GM23338 (cell line): Measurements from ENCODE around the gene SETDB2. TPM values are rescaled to one million over a fixed set of nuclear protein-coding genes. Genes with fewer than 3 reads are reported as not detected.

Source experiments
- ATAC-seq: fragments of 200-7000 bp; cut with Tn5 transposase; 3 replicates; pipeline ENCODE4 v1.9.1; 2020
- DNase-seq: peaks from one replicate; pipeline ENCODE4 v3.0.0-alpha.2; 2015; ENCODE audit warnings: low spot score
- H2AFZ ChIP-seq: fragments of 200-600 bp; sonication (generic); 2 replicates; pipeline ENCODE4 v1.8.0; 2016; ENCODE audit warnings: antibody characterized with exemption, mild to moderate bottlenecking, moderate library complexity
- H3F3A ChIP-seq: fragments of 200-600 bp; sonication (generic); replicated peaks from 2 replicates; pipeline ENCODE4 v1.8.0; 2017; ENCODE audit warnings: antibody characterized with exemption, mixed run types, low read depth
- H3K27ac ChIP-seq: fragments of 200-600 bp; sonication (generic); 2 replicates; pipeline ENCODE4 v1.6.1; 2016; ENCODE audit warnings: low read depth
- H3K27me3 ChIP-seq: fragments of 200-600 bp; sonication (generic); 2 replicates; pipeline ENCODE4 v1.8.0; 2016; ENCODE audit warnings: mild to moderate bottlenecking, mixed run types, moderate library complexity; ENCODE audit not compliant: insufficient read depth
- H3K36me3 ChIP-seq: fragments of 200-600 bp; sonication (generic); 2 replicates; pipeline ENCODE4 v1.8.0; 2016; ENCODE audit warnings: mild to moderate bottlenecking; ENCODE audit not compliant: insufficient read depth
- H3K4me1 ChIP-seq: fragments of 200-600 bp; sonication (generic); 2 replicates; pipeline ENCODE4 v1.8.0; 2016; ENCODE audit warnings: mild to moderate bottlenecking, moderate library complexity; ENCODE audit not compliant: insufficient read depth
- H3K4me2 ChIP-seq: fragments of 200-600 bp; sonication (generic); 2 replicates; pipeline ENCODE4 v1.7.1; 2017; ENCODE audit warnings: mixed run types
- H3K4me3 ChIP-seq: fragments of 200-600 bp; sonication (generic); 2 replicates; pipeline ENCODE4 v1.6.1; 2016; ENCODE audit warnings: mixed run types
- H3K79me2 ChIP-seq: fragments of 200-600 bp; sonication (generic); replicated peaks from 2 replicates; pipeline ENCODE4 v1.8.0; 2017; ENCODE audit warnings: mild to moderate bottlenecking; ENCODE audit not compliant: insufficient read depth
- H3K9me2 ChIP-seq: fragments of 200-600 bp; sonication (generic); 2 replicates; pipeline ENCODE4 v1.8.0; 2017; ENCODE audit not compliant: insufficient read depth
- H4K20me1 ChIP-seq: fragments of 200-600 bp; sonication (generic); replicated peaks from 2 replicates; pipeline ENCODE4 v1.8.0; 2017; ENCODE audit warnings: mild to moderate bottlenecking; ENCODE audit not compliant: insufficient read depth
- H3K27ac Mint-ChIP-seq: 2 replicates; pipeline ENCODE4 v1.8.0; 2020; ENCODE audit warnings: inconsistent platforms, mild to moderate bottlenecking, moderate library complexity, mixed read lengths
- H3K27me3 Mint-ChIP-seq: 3 replicates; pipeline ENCODE4 v1.8.0; 2022; ENCODE audit warnings: low read depth, mild to moderate bottlenecking, moderate library complexity, mixed read lengths, inconsistent platforms; ENCODE audit not compliant: insufficient read depth, poor library complexity
- H3K36me3 Mint-ChIP-seq: 3 replicates; pipeline ENCODE4 v1.8.0; 2021; ENCODE audit warnings: low read depth, mild to moderate bottlenecking, inconsistent platforms, moderate library complexity, mixed read lengths
- H3K4me1 Mint-ChIP-seq: 3 replicates; pipeline ENCODE4 v1.8.0; 2020; ENCODE audit warnings: mild to moderate bottlenecking, inconsistent platforms, mixed read lengths
- H3K4me3 Mint-ChIP-seq: 3 replicates; pipeline ENCODE4 v1.8.0; 2021; ENCODE audit warnings: moderate library complexity, mild to moderate bottlenecking, inconsistent platforms, mixed read lengths
- H3K9me3 Mint-ChIP-seq: 3 replicates; pipeline ENCODE4 v1.8.0; 2020; ENCODE audit warnings: moderate library complexity, mild to moderate bottlenecking, inconsistent platforms, mixed read lengths
- CREB1 ChIP-seq: fragments of 250-450 bp; sonication (Bioruptor Pico); IDR thresholded peaks from 2 replicates; pipeline ENCODE4 v1.5.0; 2020; ENCODE audit warnings: low read depth, mild to moderate bottlenecking, moderate library complexity
- CTCF ChIP-seq, 2 experiments: fragments of 200-600 bp in 1 of 2; sonication (generic) in 1 of 2; conservative IDR thresholded peaks; 2 replicates each; pipeline versions ENCODE4 v1.5.1 to v1.6.1; 2016 to 2017; ENCODE audit warnings: antibody characterized with exemption in 2 of 2, low read depth in 2 of 2, mild to moderate bottlenecking in 2 of 2, moderate library complexity in 1 of 2
- ETS1 ChIP-seq: IDR thresholded peaks from 2 replicates; pipeline ENCODE4 v1.6.1; 2016; ENCODE audit warnings: antibody characterized with exemption
- EZH2 ChIP-seq: fragments of 200-600 bp; sonication (generic); IDR thresholded peaks from one replicate; pipeline ENCODE4 v1.8.0; 2017; ENCODE audit warnings: antibody characterized with exemption, mild to moderate bottlenecking, low read depth; ENCODE audit not compliant: unreplicated experiment
- EZH2phosphoT487 ChIP-seq: fragments of 200-600 bp; sonication (generic); IDR thresholded peaks from one replicate; pipeline ENCODE4 v1.8.1; 2018; ENCODE audit warnings: antibody characterized with exemption; ENCODE audit not compliant: unreplicated experiment
- JUNB ChIP-seq: IDR thresholded peaks from one replicate; pipeline ENCODE4 v1.6.1; 2016; ENCODE audit warnings: antibody characterized with exemption; ENCODE audit not compliant: unreplicated experiment
- NANOG ChIP-seq: IDR thresholded peaks from 2 replicates; pipeline ENCODE4 v1.6.1; 2016; ENCODE audit warnings: antibody characterized with exemption, borderline replicate concordance
- POLR2AphosphoS5 ChIP-seq: IDR thresholded peaks from 2 replicates; pipeline ENCODE4 v1.6.1; 2016; ENCODE audit warnings: antibody characterized with exemption, low read depth
- STAT1 ChIP-seq: IDR thresholded peaks from one replicate; pipeline ENCODE4 v1.6.1; 2016; ENCODE audit warnings: antibody characterized with exemption; ENCODE audit not compliant: unreplicated experiment
- ZNF114 ChIP-seq: fragments of 250-450 bp; sonication (Bioruptor Pico); IDR thresholded peaks from 2 replicates; pipeline ENCODE4 v1.5.0; 2020; ENCODE audit warnings: mild to moderate bottlenecking, moderate library complexity
- ZNF331 ChIP-seq: fragments of 250-450 bp; sonication (Bioruptor Pico); IDR thresholded peaks from 2 replicates; pipeline ENCODE4 v1.5.0; 2020; ENCODE audit warnings: low read depth, mild to moderate bottlenecking, moderate library complexity
- ZNF462 ChIP-seq: fragments of 250-450 bp; sonication (Bioruptor Pico); IDR thresholded peaks from 2 replicates; pipeline ENCODE4 v1.5.0; 2020; ENCODE audit warnings: mild to moderate bottlenecking, moderate library complexity
- polyA plus RNA-seq: library from polyadenylated mRNA; unstranded; fragments of >200 nt; fragmentation: Nextera tagmentation; extraction: Ambion mirVana; gene quantifications from 2 replicates; pipeline ENCODE4 v1.2.1, GENCODE V29; 2016
- total RNA-seq: library from RNA; depleted of rRNA; stranded (reverse); fragments of >200 nt; shearing (Covaris generic); gene quantifications from 2 replicates; pipeline ENCODE4 v1.2.3, GENCODE V29; 2014

Gene SETDB2
- total and polyA plus RNA-seq, 2 experiments from 2014 or later = 4.6 to 5.8 TPM

- TF ChIP-seq EZH2 = no peak
- no peak for TF ChIP-seq CREB1
- no peak for TF ChIP-seq JUNB
- TF ChIP-seq NANOG = no peak
- TF ChIP-seq ZNF114 (CRISPR knock-in tag) = no peak
- TF ChIP-seq CTCF (conservative IDR thresholded peaks at IDR 0.05; ENCODE audit: low read depth in 2 of 2) = no peak
- TF ChIP-seq STAT1 = no peak
- no peak for TF ChIP-seq ETS1
- no peak for TF ChIP-seq POLR2AphosphoS5
Measured at GRCh38 chr13:49456156-49456555, 12.1 kb downstream of the SETDB2 start (continued).

GRCh38 chr13:49457221-49457620, 13.1 kb downstream of the SETDB2 start:
- Mint-ChIP-seq H3K27ac (no peak overlapping the region), H3K4me1 (peaks cover 3% of the 10 kb centered on the region; the same call in 2 of the 3 replicates), H3K36me3 (peaks cover 16% of the 10 kb centered on the region), H3K27me3 (no peaks in the 10 kb centered on the region), H3K9me3 (peaks cover 7% of the 10 kb centered on the region; the same call in 2 of the 3 replicates), H3K4me3 (no peak overlapping the region)
- Histone ChIP-seq H3K27ac (no peak overlapping the region), H3K4me1 (no peaks in the 10 kb centered on the region), H3K4me3 (no peak overlapping the region), H2AFZ (no peak overlapping the region), H3K27me3 (no peaks in the 10 kb centered on the region), H3K4me2 (no peak overlapping the region), H3K36me3 (peaks cover 4% of the 10 kb centered on the region; the same call in 1 of the 2 replicates), H3K79me2 (no peaks in the 10 kb centered on the region), H3F3A (no peaks in the 10 kb centered on the region), H4K20me1 (no peaks in the 10 kb centered on the region), H3K9me2 (no peaks in the 10 kb centered on the region)
- no peak for DNase-seq
- no peak for ATAC-seq
- no peak for TF ChIP-seq JUNB
- no peak for TF ChIP-seq POLR2AphosphoS5
- no peak for TF ChIP-seq NANOG
- TF ChIP-seq CREB1 = no peak
- TF ChIP-seq ZNF331 (CRISPR knock-in tag) = no peak
- no peak for TF ChIP-seq STAT1
- no peak for TF ChIP-seq EZH2phosphoT487
- no peak for TF ChIP-seq ETS1
- no peak for TF ChIP-seq ZNF462
